Measurements from ENCODE around the gene PRR20G. TPM values are rescaled to one million over a fixed set of nuclear protein-coding genes. Genes with fewer than 3 reads are reported as not detected.

PRR20G gene
- total and polyA plus RNA-seq, 11 donors = not detected

GRCh38 chr3:127329631-127330285 lies 41.9 kb upstream of the PRR20G start:
- Histone ChIP-seq H3K36me3 (no peaks in the 10 kb centered on the region), H3K4me1 (peaks cover 0 to 12% (median 0%) of the 10 kb centered on the region in 12 donors), H3K9me3 (peaks cover 0 to 56% (median 28%) of the 10 kb centered on the region in 12 donors), H3K27ac (no peak overlapping the region), H3K4me3 (no peak overlapping the region), H3K27me3 (peaks cover 0 to 11% (median 0%) of the 10 kb centered on the region in 9 donors)
- no peak for TF ChIP-seq CTCF (IDR thresholded peaks at IDR 0.05)
- no peak for TF ChIP-seq POLR2A (IDR thresholded peaks at IDR 0.05)
- ATAC-seq (no peak), DNase-seq (no peak)
- intact Hi-C loops (cut with DNase I) = no loop called here
- 79 to 89% (median 85%) methylated on average over 2 of the region's 2 CpGs for WGBS, 4 donors

GRCh38 chr3:127328421-127328820 lies 40.6 kb upstream of the PRR20G start:
- intact Hi-C loops (cut with DNase I) = no loop called here
- H3K36me3 ChIP-seq = no peaks in the 10 kb centered on the region
- no peak overlapping the region for H3K4me3 ChIP-seq
- TF ChIP-seq POLR2A (IDR thresholded peaks at IDR 0.05) = no peak
- DNase-seq (no peak), ATAC-seq (no peak)
- peaks cover 0 to 5% (median 0%) of the 10 kb centered on the region in 9 donors for H3K27me3 ChIP-seq
- H3K4me1 ChIP-seq = peaks cover 0 to 13% (median 0%) of the 10 kb centered on the region in 12 donors
- H3K9me3 ChIP-seq = peaks cover 0 to 44% (median 19%) of the 10 kb centered on the region in 12 donors
- no peak overlapping the region for H3K27ac ChIP-seq

- TF ChIP-seq POLR2A (IDR thresholded peaks at IDR 0.05) (no peak), CTCF (IDR thresholded peaks at IDR 0.05) (no peak)
- no peak for ATAC-seq
- intact Hi-C loops (cut with DNase I) = no loop called here
These were observed 38.5 kb upstream of the PRR20G start for GRCh38 chr3:127326341-127326740.

GRCh38 chr3:127325629-127325961 lies 37.7 kb upstream of the PRR20G start:
- peaks cover 0 to 13% (median 0%) of the 10 kb centered on the region in 12 donors for H3K4me1 ChIP-seq
- WGBS, 4 donors = 100% methylated on average over 1 of the region's 1 CpG
- H3K4me3 ChIP-seq = no peak overlapping the region
- no peak for DNase-seq
- H3K36me3 ChIP-seq = no peaks in the 10 kb centered on the region
- intact Hi-C loops (cut with DNase I) = no loop called here
- peaks cover 0 to 21% (median 13%) of the 10 kb centered on the region in 12 donors for H3K9me3 ChIP-seq
- no peak overlapping the region for H3K27ac ChIP-seq
- peaks cover 0 to 4% (median 0%) of the 10 kb centered on the region in 9 donors for H3K27me3 ChIP-seq
- TF ChIP-seq CTCF (IDR thresholded peaks at IDR 0.05) = no peak
- no peak for TF ChIP-seq POLR2A (IDR thresholded peaks at IDR 0.05)
- peak in 2 of 4 donors; percentile 60 to 69 for ATAC-seq

More at GRCh38 chr3:127326341-127326740, 38.5 kb upstream of the PRR20G start:
- H3K4me1 ChIP-seq = peaks cover 0 to 13% (median 0%) of the 10 kb centered on the region in 12 donors
- H3K4me3 ChIP-seq = no peak overlapping the region
- no peak overlapping the region for H3K27ac ChIP-seq
- no peaks in the 10 kb centered on the region for H3K36me3 ChIP-seq
- peaks cover 0 to 4% (median 0%) of the 10 kb centered on the region in 9 donors for H3K27me3 ChIP-seq
- DNase-seq = no peak
- peaks cover 0 to 28% (median 17%) of the 10 kb centered on the region in 12 donors for H3K9me3 ChIP-seq
